Ovary (tissue), 9 donors: ENCODE results near the gene HIF3A. TPM values are rescaled to one million over a fixed set of nuclear protein-coding genes. Genes with fewer than 3 reads are reported as not detected.

Experiments used
- DNase-seq, 5 donors: peaks; one replicate each; pipeline ENCODE4 v3.0.0-alpha.2; 2019 to 2020
- H3K27ac ChIP-seq, 2 donors: fragments of 200-600 bp; one replicate each; pipeline versions ENCODE4 v1.5.1 to v1.8.0; 2019 to 2022
- H3K27me3 ChIP-seq: fragments of 200-600 bp; one replicate; pipeline ENCODE4 v1.8.0; 2022
- H3K36me3 ChIP-seq: fragments of 200-600 bp; sonication (generic); one replicate; pipeline ENCODE4 v1.5.1; 2019
- H3K4me1 ChIP-seq: one replicate; pipeline ENCODE4 v1.8.1; 2013; ENCODE audit warnings: mild to moderate bottlenecking, moderate library complexity; ENCODE audit not compliant: insufficient read depth
- H3K4me3 ChIP-seq: fragments of 200-600 bp; sonication (generic); one replicate; pipeline ENCODE4 v1.5.1; 2017
- H3K9me3 ChIP-seq, 2 donors: fragments of 200-600 bp in 1 of 2; sonication (generic) in 1 of 2; one replicate each; pipeline versions ENCODE4 v1.5.1 to v1.8.1; 2013 to 2019; ENCODE audit warnings: mild to moderate bottlenecking in 1 of 2, moderate library complexity in 1 of 2
- CTCF ChIP-seq, 3 donors: fragments of 450-650 bp in 2 of 3; fragments of 200-600 bp in 1 of 3; IDR thresholded peaks; one replicate each; pipeline versions ENCODE4 v1.5.1 to v1.8.0; 2016 to 2022; ENCODE audit warnings: antibody characterized with exemption in 3 of 3, mild to moderate bottlenecking in 1 of 3
- EP300 ChIP-seq: sonication (generic); formaldehyde crosslinking; IDR thresholded peaks from one replicate; pipeline ENCODE4 v1.6.1; 2017; ENCODE audit warnings: antibody characterized with exemption
- POLR2A ChIP-seq: fragments of 450-650 bp; IDR thresholded peaks from one replicate; pipeline ENCODE4 v1.6.1; 2017; ENCODE audit warnings: antibody characterized with exemption, mild to moderate bottlenecking, moderate library complexity
- WGBS, 3 donors: extraction: QIAGEN DNeasy Blood & Tissue Kit in 1 of 3; methylation state at CpG; one replicate each; pipeline versions ENCODE4 v1.1.5 to v1.1.7; 2013 to 2017; 5-methylcytosine and 5-hydroxymethylcytosine counted together
- intact Hi-C, 4 donors: fragments of 100-400 bp; cut with DNase I; formaldehyde crosslinking; loops; one replicate each; pipeline versions ENCODE4 v1.11.0 to v1.15.1; 2022 to 2023
- polyA plus RNA-seq, 2 donors: library from polyadenylated mRNA; stranded (reverse); fragments of 200-250 nt in 1 of 2; fragments of 350-450 nt in 1 of 2; fragmentation: Illumina TruSeq in 1 of 2; extraction: RNeasy Lipid Tissue Mini Kit (QIAGEN cat#74804) in 1 of 2; gene quantifications; one replicate each; pipeline ENCODE4 v1.2.3, GENCODE V29; 2013 to 2014
- total RNA-seq, 7 donors: library from RNA; depleted of rRNA in 2 of 7; stranded (reverse); fragments of >200 nt in 2 of 7; fragmentation: NEBNext Ultra II Directional in 3 of 7; extraction: Animal tissue kit (Norgen Biotek cat#: 25700) in 3 of 7; gene quantifications; one replicate each; pipeline versions ENCODE4 v1.1.0 to v1.2.4, GENCODE V29; 2016 to 2023
- donor health status: DM: no; HTN: no; CAD: no; lungs with moderate emphysema.
- donor health status: DM: no; HTN: no; CAD: no.
- donor health status: Bipolar disorder and iron deficiency.
- donor health status: DM: yes; HTN: yes; CAD: no.
- donor health status: DM: no; HTN: no; CAD: no.
- donor health status: DM: yes; HTN: yes; CAD: no.

The HIF3A gene
- total and polyA plus RNA-seq, 9 donors: 10.8 to 82.2 (median 40.9) TPM

- 68 to 93% (median 77%) methylated on average over 4 of the region's 4 CpGs for WGBS, 3 donors
- Histone ChIP-seq H3K27me3 (no peaks in the 10 kb centered on the region), H3K4me3 (no peak overlapping the region), H3K36me3 (no peaks in the 10 kb centered on the region), H3K4me1 (peaks cover 4% of the 10 kb centered on the region), H3K9me3 (no peaks in the 10 kb centered on the region), H3K27ac (no peak overlapping the region)
- intact Hi-C loops: loop anchor here in 3 of 4 donors (10.0 kb wide), 3 partner anchors 65 to 235 kb away; no protein-coding TSS in a partner anchor
- TF ChIP-seq CTCF (IDR thresholded peaks at IDR 0.05) (no peak), EP300 (no peak), POLR2A (no peak)
- DNase-seq: no peak
These were observed 6.9 kb upstream of the HIF3A start for GRCh38 chr19:46289724-46290619.

- Histone ChIP-seq H3K4me3 (no peak overlapping the region), H3K36me3 (no peaks in the 10 kb centered on the region), H3K4me1 (peaks cover 7% of the 10 kb centered on the region), H3K27me3 (no peaks in the 10 kb centered on the region), H3K9me3 (no peaks in the 10 kb centered on the region), H3K27ac (no peak overlapping the region)
- TF ChIP-seq POLR2A: no peak
- TF ChIP-seq CTCF (IDR thresholded peaks at IDR 0.05): no peak
- no peak for TF ChIP-seq EP300
- intact Hi-C loops: loop anchor here in 2 of 4 donors (10.0 kb wide), 2 partner anchors 63 to 233 kb away; no protein-coding TSS in a partner anchor
- no peak for DNase-seq
These were observed 5.0 kb upstream of the HIF3A start for GRCh38 chr19:46291829-46292228.

- H3K36me3 ChIP-seq: no peaks in the 10 kb centered on the region
- no peaks in the 10 kb centered on the region for H3K9me3 ChIP-seq
- no peak overlapping the region for H3K27ac ChIP-seq
- intact Hi-C loops: loop anchor here in 2 of 4 donors (10.0 kb wide), 2 partner anchors 60 to 230 kb away; no protein-coding TSS in a partner anchor
- TF ChIP-seq CTCF (IDR thresholded peaks at IDR 0.05) (no peak), EP300 (no peak), POLR2A (no peak)
- H3K27me3 ChIP-seq: no peaks in the 10 kb centered on the region
- 59 to 66% (median 63%) methylated on average over 6 of the region's 6 CpGs for WGBS, 3 donors
- no peak for DNase-seq
- H3K4me1 ChIP-seq: peaks cover 14% of the 10 kb centered on the region
- no peak overlapping the region for H3K4me3 ChIP-seq
These were observed 2.3 kb upstream of the HIF3A start for GRCh38 chr19:46294494-46294893.

- Histone ChIP-seq H3K27ac (no peak overlapping the region), H3K4me3 (no peak overlapping the region), H3K9me3 (no peaks in the 10 kb centered on the region), H3K4me1 (peaks cover 16% of the 10 kb centered on the region), H3K36me3 (no peaks in the 10 kb centered on the region), H3K27me3 (no peaks in the 10 kb centered on the region)
- 70 to 72% (median 70%) methylated on average over 5 of the region's 5 CpGs for WGBS, 3 donors
- intact Hi-C loops: loop anchor here in 2 of 4 donors (10.0 kb wide), 2 partner anchors 59 to 229 kb away; no protein-coding TSS in a partner anchor
- DNase-seq: no peak
- no peak for TF ChIP-seq POLR2A
- no peak for TF ChIP-seq CTCF (IDR thresholded peaks at IDR 0.05)
- no peak for TF ChIP-seq EP300
These were observed 1.2 kb upstream of the HIF3A start for GRCh38 chr19:46295401-46296201.
